ENCODE results near the gene SREBF1. TPM values are rescaled to one million over a fixed set of nuclear protein-coding genes. Genes with fewer than 3 reads are reported as not detected.
A peak's percentile ranks its signal among the peaks of the same experiment; 100 is the strongest.

SREBF1 gene
- total and polyA plus RNA-seq, 2 of the 4 experiments (the other 2 are of a cell fraction) = 3.4 to 20.4 TPM

- Histone ChIP-seq H3K23ac (ENCODE audit: low read depth, low read length) (peak overlapping the region; percentile 100), H3K9ac (ENCODE audit: low read depth, low read length) (peak overlapping the region; percentile 54), H2BK120ac (ENCODE audit: low read depth, low read length) (peak overlapping the region; percentile 98), H2AK9ac (replicated peaks; ENCODE audit: low read depth, low read length, poor library complexity) (peak overlapping the region; percentile 99), H3K27me3 (ENCODE audit: control insufficient read depth, insufficient read depth, low read length) (no peaks in the 10 kb centered on the region), H2BK5ac (ENCODE audit: low read depth, low read length, poor library complexity, severe bottlenecking) (peak overlapping the region; percentile 71), H2BK15ac (ENCODE audit: low read depth, low read length) (peak overlapping the region; percentile 55; the same call in 2 of the 3 replicates), H4K20me1 (ENCODE audit: insufficient read depth, low read length) (peaks cover 85% of the 10 kb centered on the region), H2AK5ac (ENCODE audit: low read depth, low read length) (peak overlapping the region; percentile 97), H3K9me1 (ENCODE audit: insufficient read depth, low read length) (peaks cover 38% of the 10 kb centered on the region), H3K36me3 (ENCODE audit: control insufficient read depth, insufficient read depth, low read length) (peaks cover 15% of the 10 kb centered on the region), H3K79me1 (ENCODE audit: low read depth in 1 of 2, low read length in 2 of 2) (peaks cover 38 to 95% of the 10 kb centered on the region in 2 experiments), H3K4me2 (ENCODE audit: low read depth, low read length) (peak overlapping the region; percentile 93), H3K18ac (ENCODE audit: low read depth, low read length) (peak overlapping the region; percentile 92), H4K5ac (ENCODE audit: low read depth, low read length) (peak overlapping the region; percentile 42), H4K91ac (ENCODE audit: insufficient read depth, low read depth, low read length) (peak overlapping the region; percentile 91), H3K4ac (ENCODE audit: low read depth, low read length) (peak overlapping the region; percentile 99), H3K14ac (replicated peaks; ENCODE audit: low read depth, low read length) (peak overlapping the region; percentile 100), H3K4me3 (ENCODE audit: insufficient read depth, low read depth, low read length) (peak overlapping the region; percentile 40), H3K4me1 (ENCODE audit: control insufficient read depth, insufficient read depth, low read length) (peaks cover 53% of the 10 kb centered on the region), H2AFZ (replicated peaks; ENCODE audit: low read length, poor library complexity) (peak overlapping the region; percentile 88), H3K9me3 (ENCODE audit: control insufficient read depth, insufficient read depth, low read length) (no peaks in the 10 kb centered on the region), H4K8ac (ENCODE audit: low read depth in 2 of 2, low read length in 2 of 2) (peak overlapping the region; percentile 5 to 91; a peak in 3 of 4 replicates), H3K27ac (ENCODE audit: insufficient read depth, low read length) (peak overlapping the region; percentile 96), H2BK20ac (ENCODE audit: low read depth, low read length) (peak overlapping the region; percentile 91), H3K56ac (ENCODE audit: extremely low read depth, insufficient read depth, low read length) (no peak overlapping the region; the same call in 1 of the 2 replicates)
- dilution Hi-C loops (cut with HindIII; ENCODE audit: low sequenced_read_pairs, unreplicated experiment) (no loop called here), in situ Hi-C loops (cut with MboI; ENCODE audit: low sequenced_read_pairs) (no loop called here), intact Hi-C loops (cut with micrococcal nuclease) (no loop called here)
- ChIA-PET CTCF (no interaction called here), POLR2A (ENCODE audit: unreplicated experiment) (no interaction called here)
- TF ChIP-seq ELK1 (IDR thresholded peaks at IDR 0.05; ENCODE audit: borderline replicate concordance, low read depth, low read length) (no peak), MAZ (IDR thresholded peaks at IDR 0.05; ENCODE audit: borderline replicate concordance, low read depth, low read length) (peak; percentile 84; the same call in 1 of the 2 replicates)
- ATAC-seq (ENCODE audit: low read depth) (peak; percentile 95), DNase-seq (peak; percentile 61)
- no TSS peak for BruUV-seq (replicated peaks)
- WGBS, 2 experiments (ENCODE audit: extremely low coverage in 2 of 2, insufficient read length in 1 of 2) = 0% methylated on average over 5 of the region's 69 CpGs; no CpG with 5 or more reads in 1 of the 2 experiments
These were observed 13.2 kb downstream of the SREBF1 start for GRCh38 chr17:17823433-17824118.

Data from IMR-90 (cell line).